ENCODE data around the gene NT5E.
"Not testable (repeated sequence)": the region's sequence is repeated elsewhere in the genome, so short reads cannot be mapped to it uniquely, and the experiment has no call there.

Gene NT5E

GRCh38 chr6:85449818-85450759 is at the start of gene NT5E:
TSS of gene NT5E (plus strand) at chr6:85450083. CDS start at chr6:85450140, 57 bp downstream.
- no peak for DNase-seq (ENCODE audit: low read depth, low spot score)
- TF ChIP-seq FOXP2 (optimal IDR thresholded peaks at IDR 0.05; ENCODE audit: control extremely low read depth, extremely low read length, insufficient read depth) (no peak), EZH2 (IDR thresholded peaks at IDR 0.05) (no peak)
- Histone ChIP-seq H3K9ac (ENCODE audit: insufficient read length) (no peak within 1 kb of the TSS), H3K4me3 (peak within 1 kb of the TSS; percentile 67), H3K36me3 (ENCODE audit: insufficient read depth, low read length) (no peaks in the 10 kb centered on the region), H3K9me3 (ENCODE audit: low read depth, low read length) (no peaks in the 10 kb centered on the region), H3K27ac (no peak within 1 kb of the TSS)

- TF ChIP-seq POLR2AphosphoS5 (IDR thresholded peaks at IDR 0.05; ENCODE audit: borderline replicate concordance, low read depth, low read length) (no peak), FOXP2 (optimal IDR thresholded peaks at IDR 0.05; ENCODE audit: control extremely low read depth, extremely low read length, insufficient read depth) (no peak)
- Histone ChIP-seq H3K36me3 (ENCODE audit: insufficient read depth, low read length) (no peaks in the 10 kb centered on the region), H3K27ac (peak overlapping the region; percentile 98), H3K9ac (ENCODE audit: insufficient read length) (peak overlapping the region; percentile 63), H3K4me3 (no peak overlapping the region), H3K9me3 (ENCODE audit: low read depth, low read length) (peaks cover 2% of the 10 kb centered on the region; the same call in 1 of the 2 replicates)
- DNase-seq (ENCODE audit: low read depth, low spot score) = no peak
Measured at GRCh38 chr6:85400331-85400730, 49.6 kb upstream of the NT5E start.

- TF ChIP-seq EZH2 (IDR thresholded peaks at IDR 0.05) = no peak
- TF ChIP-seq POLR2AphosphoS5 (IDR thresholded peaks at IDR 0.05; ENCODE audit: borderline replicate concordance, low read depth, low read length) = no peak
- no peak for TF ChIP-seq FOXP2 (optimal IDR thresholded peaks at IDR 0.05; ENCODE audit: control extremely low read depth, extremely low read length, insufficient read depth)
- H3K27ac ChIP-seq = peak overlapping the region; percentile 98
Measured at GRCh38 chr6:85401186-85402021, 48.5 kb upstream of the NT5E start.

GRCh38 chr6:85402071-85402470 is 47.8 kb upstream of the NT5E start:
- Histone ChIP-seq H3K9ac (ENCODE audit: insufficient read length) (no peak overlapping the region), H3K36me3 (ENCODE audit: insufficient read depth, low read length) (no peaks in the 10 kb centered on the region), H3K27ac (peak overlapping the region; percentile 98), H3K4me3 (peak overlapping the region; percentile 45), H3K9me3 (ENCODE audit: low read depth, low read length) (peaks cover 2% of the 10 kb centered on the region; the same call in 1 of the 2 replicates)
- DNase-seq (ENCODE audit: low read depth, low spot score) = no peak
- TF ChIP-seq FOXP2 (optimal IDR thresholded peaks at IDR 0.05; ENCODE audit: control extremely low read depth, extremely low read length, insufficient read depth) = no peak

More at GRCh38 chr6:85401186-85402021, 48.5 kb upstream of the NT5E start:
- Histone ChIP-seq H3K4me3 (peak overlapping the region; percentile 45), H3K9me3 (ENCODE audit: low read depth, low read length) (peaks cover 2% of the 10 kb centered on the region; the same call in 1 of the 2 replicates), H3K36me3 (ENCODE audit: insufficient read depth, low read length) (no peaks in the 10 kb centered on the region), H3K9ac (ENCODE audit: insufficient read length) (peak overlapping the region; percentile 63)
- no peak for DNase-seq (ENCODE audit: low read depth, low spot score)

- peak overlapping the region; percentile 62 for H3K9ac ChIP-seq (ENCODE audit: insufficient read length)
Measured at GRCh38 chr6:85402922-85403321, 47.0 kb upstream of the NT5E start.

GRCh38 chr6:85403331-85404015 is 46.4 kb upstream of the NT5E start:
- Histone ChIP-seq H3K9ac (ENCODE audit: insufficient read length) (peak overlapping the region; percentile 62), H3K27ac (peak overlapping the region; percentile 98), H3K9me3 (ENCODE audit: low read depth, low read length) (no peaks in the 10 kb centered on the region), H3K36me3 (ENCODE audit: insufficient read depth, low read length) (no peaks in the 10 kb centered on the region), H3K4me3 (peak overlapping the region; percentile 57)
- TF ChIP-seq FOXP2 (optimal IDR thresholded peaks at IDR 0.05; ENCODE audit: control extremely low read depth, extremely low read length, insufficient read depth) = no peak
- TF ChIP-seq EZH2 (IDR thresholded peaks at IDR 0.05) = no peak
- TF ChIP-seq POLR2AphosphoS5 (IDR thresholded peaks at IDR 0.05; ENCODE audit: borderline replicate concordance, low read depth, low read length) = no peak; the same call in 1 of the 2 replicates
- DNase-seq (ENCODE audit: low read depth, low spot score) = peak; percentile 86

More at GRCh38 chr6:85402922-85403321, 47.0 kb upstream of the NT5E start:
- H3K36me3 ChIP-seq (ENCODE audit: insufficient read depth, low read length) = no peaks in the 10 kb centered on the region
- no peak for DNase-seq (ENCODE audit: low read depth, low spot score)
- H3K9me3 ChIP-seq (ENCODE audit: low read depth, low read length) = no peaks in the 10 kb centered on the region
- peak overlapping the region; percentile 98 for H3K27ac ChIP-seq
- TF ChIP-seq POLR2AphosphoS5 (IDR thresholded peaks at IDR 0.05; ENCODE audit: borderline replicate concordance, low read depth, low read length) = no peak
- TF ChIP-seq FOXP2 (optimal IDR thresholded peaks at IDR 0.05; ENCODE audit: control extremely low read depth, extremely low read length, insufficient read depth) = no peak
- no peak for TF ChIP-seq EZH2 (IDR thresholded peaks at IDR 0.05)
- H3K4me3 ChIP-seq = peak overlapping the region; percentile 57

GRCh38 chr6:85404016-85404563 is 45.8 kb upstream of the NT5E start:
- H3K9me3 ChIP-seq (ENCODE audit: low read depth, low read length); DNase-seq (ENCODE audit: low read depth, low spot score); H3K36me3 ChIP-seq (ENCODE audit: insufficient read depth, low read length); H3K9ac ChIP-seq (ENCODE audit: insufficient read length): not testable (repeated sequence)
- H3K27ac ChIP-seq = peak overlapping the region; percentile 98
- H3K4me3 ChIP-seq = peak overlapping the region; percentile 57
